Tibial artery (tissue), 4 donors: ENCODE results near the gene SH3BGRL3.

Experiments used
- DNase-seq, 2 donors: peaks; one replicate each; pipeline ENCODE4 v3.0.0-alpha.2; 2019
- H3K27ac ChIP-seq, 2 donors: fragments of 200-600 bp; sonication (generic) in 1 of 2; 1 replicate in 1 of 2; 2 replicates in 1 of 2; pipeline ENCODE4 v1.5.1; 2018 to 2019; ENCODE audit warnings: mild to moderate bottlenecking in 1 of 2
- H3K27me3 ChIP-seq, 2 donors: fragments of 200-600 bp; sonication (generic) in 1 of 2; one replicate each; pipeline versions ENCODE4 v1.5.1 to v1.6.0; 2016 to 2019
- H3K36me3 ChIP-seq, 3 donors: fragments of 200-600 bp; sonication (generic) in 2 of 3; one replicate each; pipeline ENCODE4 v1.5.1; 2016 to 2019; ENCODE audit warnings: mild to moderate bottlenecking in 2 of 3
- H3K4me1 ChIP-seq, 4 donors: fragments of 200-600 bp; sonication (generic) in 2 of 4; 1 replicate in 3 of 4; 2 replicates in 1 of 4; pipeline ENCODE4 v1.5.1; 2016 to 2019
- H3K4me3 ChIP-seq, 2 donors: fragments of 200-600 bp; sonication (generic) in 1 of 2; 1 replicate in 1 of 2; 2 replicates in 1 of 2; pipeline ENCODE4 v1.5.1; 2018 to 2019; ENCODE audit warnings: mild to moderate bottlenecking in 2 of 2
- H3K9me3 ChIP-seq, 3 donors: fragments of 200-600 bp; sonication (generic) in 1 of 3; one replicate each; pipeline ENCODE4 v1.5.1; 2016 to 2019
- CTCF ChIP-seq, 2 experiments: fragments of 200-600 bp in 1 of 2; fragments of 450-650 bp in 1 of 2; IDR thresholded peaks; one replicate each; pipeline ENCODE4 v1.5.1; 2017 to 2019; ENCODE audit warnings: antibody characterized with exemption in 2 of 2, mild to moderate bottlenecking in 1 of 2, moderate library complexity in 1 of 2
- intact Hi-C: fragments of 100-400 bp; cut with DNase I; formaldehyde crosslinking; loops from one replicate; pipeline ENCODE4 v1.15.0; 2023; ENCODE audit warnings: low total_unique reads

SH3BGRL3 gene

DNA sequence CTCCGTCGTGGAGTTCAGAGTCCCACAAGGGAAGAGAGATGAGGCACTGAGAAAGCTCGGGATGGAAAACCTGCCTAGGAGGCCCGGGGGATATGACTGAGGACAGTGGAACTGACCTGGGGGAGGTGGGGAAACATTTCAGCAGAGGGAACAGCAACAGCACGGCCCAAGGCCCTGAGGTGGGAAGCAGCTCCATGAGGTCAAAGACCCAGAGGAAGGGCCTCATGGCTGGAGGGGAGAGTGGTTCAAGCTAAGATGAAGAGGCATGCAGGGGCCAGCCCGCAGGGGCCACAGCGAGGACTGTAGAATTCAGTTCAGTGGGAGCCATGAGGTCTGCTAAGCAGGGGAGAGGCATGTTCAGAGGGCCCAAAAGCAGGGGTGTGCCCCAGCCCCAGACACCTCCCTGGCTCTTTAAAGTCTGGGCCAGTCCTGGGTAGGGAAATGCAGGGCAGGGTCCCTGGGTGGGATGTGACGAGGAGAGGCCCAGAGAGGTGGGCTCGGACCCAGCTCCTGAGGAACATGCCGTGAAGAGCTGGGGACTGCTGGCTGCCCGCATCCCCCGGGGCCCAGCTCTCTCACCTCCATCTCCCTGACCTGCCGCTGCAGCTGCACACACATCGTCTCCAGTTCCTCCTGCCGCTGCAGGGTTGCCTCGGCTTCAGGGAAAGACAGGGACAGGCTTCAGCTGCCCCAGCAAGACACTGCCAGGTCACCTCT lies 16.6 kb downstream of the SH3BGRL3 start:
- Histone ChIP-seq H3K4me3 (no peak overlapping the region), H3K36me3 (peaks cover 0 to 19% (median 0%) of the 10 kb centered on the region in 3 donors), H3K27me3 (peaks cover 0 to 3% of the 10 kb centered on the region in 2 donors), H3K27ac (no peak overlapping the region), H3K9me3 (no peaks in the 10 kb centered on the region), H3K4me1 (no peaks in the 10 kb centered on the region)
- TF ChIP-seq CTCF (IDR thresholded peaks at IDR 0.05) = no peak
- no peak for DNase-seq
- intact Hi-C loops = no loop called here

GRCh38 chr1:26297057-26297790 lies 17.3 kb downstream of the SH3BGRL3 start:
- no peaks in the 10 kb centered on the region for H3K4me1 ChIP-seq
- H3K27ac ChIP-seq = no peak overlapping the region
- peaks cover 0 to 3% of the 10 kb centered on the region in 2 donors for H3K27me3 ChIP-seq
- peak in 1 of 2 donors; percentile 51 for DNase-seq
- no peak for TF ChIP-seq CTCF (IDR thresholded peaks at IDR 0.05)
- intact Hi-C loops = no loop called here
- peaks cover 0 to 19% (median 0%) of the 10 kb centered on the region in 3 donors for H3K36me3 ChIP-seq
- H3K9me3 ChIP-seq = no peaks in the 10 kb centered on the region
- H3K4me3 ChIP-seq = no peak overlapping the region

GRCh38 chr1:26297791-26298124 lies 17.9 kb downstream of the SH3BGRL3 start:
- Histone ChIP-seq H3K27ac (no peak overlapping the region), H3K9me3 (no peaks in the 10 kb centered on the region), H3K36me3 (peaks cover 0 to 19% (median 0%) of the 10 kb centered on the region in 3 donors), H3K4me3 (no peak overlapping the region), H3K4me1 (no peaks in the 10 kb centered on the region), H3K27me3 (peaks cover 0 to 3% of the 10 kb centered on the region in 2 donors)
- intact Hi-C loops = no loop called here
- DNase-seq = peak in 1 of 2 donors; percentile 53
- no peak for TF ChIP-seq CTCF (IDR thresholded peaks at IDR 0.05)

- Histone ChIP-seq H3K4me1 (peaks cover 0 to 3% (median 2%) of the 10 kb centered on the region in 4 donors), H3K36me3 (peaks cover 0 to 15% (median 0%) of the 10 kb centered on the region in 3 donors), H3K27me3 (peaks cover 0 to 3% of the 10 kb centered on the region in 2 donors), H3K9me3 (no peaks in the 10 kb centered on the region), H3K4me3 (no peak overlapping the region), H3K27ac (no peak overlapping the region)
- peak in 1 of 2 donors; percentile 39 for DNase-seq
- no peak for TF ChIP-seq CTCF (IDR thresholded peaks at IDR 0.05)
- intact Hi-C loops = no loop called here
These were observed 20.8 kb downstream of the SH3BGRL3 start for GRCh38 chr1:26300578-26301275.

DNA sequence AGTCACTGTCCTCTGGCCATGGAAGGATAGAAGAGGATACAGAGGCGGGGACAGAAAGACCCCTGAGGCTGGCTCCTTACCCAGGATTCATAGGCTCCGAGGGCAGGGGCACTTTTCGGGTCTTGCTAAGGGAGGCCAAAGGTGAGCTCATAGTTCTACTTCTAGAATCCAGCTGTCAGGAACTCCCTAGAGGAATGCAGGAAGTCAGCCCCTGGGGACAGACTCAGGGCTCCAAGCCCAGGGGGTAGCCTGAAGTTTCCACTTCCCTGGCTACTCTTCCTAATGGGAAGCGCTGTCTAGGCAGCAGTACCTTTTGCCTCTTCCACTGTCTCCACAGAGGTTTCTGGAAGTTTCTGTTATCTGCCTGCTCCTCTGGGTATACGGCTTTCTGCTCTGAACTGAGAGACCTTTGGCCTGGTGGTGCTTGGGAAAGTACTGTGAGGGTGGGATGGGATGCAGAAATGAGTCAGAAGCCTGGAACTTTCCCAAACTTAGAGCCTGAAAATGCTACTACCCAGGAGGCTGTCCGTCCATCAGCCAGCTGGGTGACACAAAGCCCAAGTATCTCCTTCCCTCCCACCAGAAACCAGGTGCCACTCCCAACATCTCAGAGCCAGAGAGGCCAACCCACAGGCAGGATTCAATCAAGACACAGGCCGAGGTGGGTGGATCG lies 23.0 kb downstream of the SH3BGRL3 start:
- intact Hi-C loops = no loop called here
- DNase-seq = no peak
- Histone ChIP-seq H3K36me3 (no peaks in the 10 kb centered on the region), H3K27ac (no peak overlapping the region), H3K27me3 (peaks cover 0 to 3% of the 10 kb centered on the region in 2 donors), H3K9me3 (no peaks in the 10 kb centered on the region), H3K4me1 (peaks cover 0 to 15% (median 10%) of the 10 kb centered on the region in 4 donors), H3K4me3 (no peak overlapping the region)
- TF ChIP-seq CTCF (IDR thresholded peaks at IDR 0.05) = no peak
